OCI-LY1 (cell line): ENCODE measurements around the gene TMEM151B.

Experiments used
- H2AFZ ChIP-seq: fragments of 200-600 bp; sonication (generic), shearing (Covaris generic); 2 replicates; pipeline ENCODE4 v1.6.0; 2014; ENCODE audit warnings: antibody characterized with exemption, mild to moderate bottlenecking, low read length
- H3F3A ChIP-seq: fragments of 200-600 bp; sonication (generic), shearing (Covaris generic); 2 replicates; pipeline ENCODE4 v1.6.0; 2014; ENCODE audit warnings: mild to moderate bottlenecking, antibody characterized with exemption, low read length, moderate library complexity; ENCODE audit not compliant: insufficient read depth
- H3K27ac ChIP-seq: fragments of 200-600 bp; sonication (generic); 2 replicates; pipeline ENCODE4 v1.5.1; 2014; ENCODE audit warnings: low read length, mixed run types, mild to moderate bottlenecking, low read depth; ENCODE audit not compliant: poor library complexity, severe bottlenecking
- H3K27me3 ChIP-seq: fragments of 200-600 bp; sonication (generic); 2 replicates; pipeline ENCODE4 v1.6.0; 2014; ENCODE audit warnings: antibody characterized with exemption, mild to moderate bottlenecking, low read length, moderate library complexity; ENCODE audit not compliant: insufficient read depth
- H3K36me3 ChIP-seq: fragments of 200-600 bp; sonication (generic); 2 replicates; pipeline ENCODE4 v1.6.1; 2014; ENCODE audit warnings: mild to moderate bottlenecking, antibody characterized with exemption, low read length, moderate library complexity, mixed read lengths; ENCODE audit not compliant: insufficient read depth
- H3K4me1 ChIP-seq: fragments of 200-600 bp; sonication (generic); 2 replicates; pipeline ENCODE4 v1.5.1; 2014; ENCODE audit warnings: mild to moderate bottlenecking, low read length, moderate library complexity; ENCODE audit not compliant: insufficient read depth, severe bottlenecking
- H3K4me2 ChIP-seq: fragments of 200-600 bp; sonication (generic), shearing (Covaris generic); 2 replicates; pipeline ENCODE4 v1.6.1; 2014; ENCODE audit warnings: low read length
- H3K4me3 ChIP-seq: fragments of 200-600 bp; sonication (generic); 2 replicates; pipeline ENCODE4 v1.5.1; 2014; ENCODE audit warnings: low read length, low read depth, mild to moderate bottlenecking, mixed read lengths; ENCODE audit not compliant: poor library complexity, severe bottlenecking
- H3K79me2 ChIP-seq: fragments of 200-600 bp; shearing (Covaris generic); 2 replicates; pipeline ENCODE4 v1.6.1; 2016; ENCODE audit warnings: mixed run types, low read length, mixed read lengths; ENCODE audit not compliant: insufficient read depth
- H3K9ac ChIP-seq: fragments of 200-600 bp; sonication (generic), shearing (Covaris generic); 2 replicates; pipeline ENCODE4 v1.6.1; 2014; ENCODE audit warnings: mild to moderate bottlenecking, low read length, mixed read lengths
- H3K9me2 ChIP-seq: fragments of 200-600 bp; sonication (generic), shearing (Covaris generic); 2 replicates; pipeline ENCODE4 v1.6.1; 2014; ENCODE audit warnings: low read depth, mild to moderate bottlenecking, low read length, mixed read lengths
- H3K9me3 ChIP-seq: fragments of 200-600 bp; shearing (Covaris generic); 2 replicates; pipeline ENCODE4 v1.6.1; 2014; ENCODE audit warnings: low read length, mixed read lengths
- H4K20me1 ChIP-seq: fragments of 200-600 bp; sonication (generic), shearing (Covaris generic); 2 replicates; pipeline ENCODE4 v1.6.0; 2016; ENCODE audit warnings: mild to moderate bottlenecking, low read length; ENCODE audit not compliant: insufficient read depth
- EZH2 ChIP-seq: fragments of 200-600 bp; sonication (generic), shearing (Covaris generic); IDR thresholded peaks from 2 replicates; pipeline ENCODE4 v1.8.0; 2017; ENCODE audit warnings: borderline replicate concordance, mixed run types, mild to moderate bottlenecking, antibody characterized with exemption, low read length, moderate library complexity, mixed read lengths
- TF ChIP-seq, protein P1 (sequence below): fragments of 200-600 bp; sonication (generic), shearing (Covaris generic); IDR thresholded peaks from 2 replicates; pipeline ENCODE4 v1.5.1; 2017; ENCODE audit warnings: mild to moderate bottlenecking, antibody characterized with exemption, low read length, moderate library complexity, mixed read lengths

The TMEM151B gene

DNA sequence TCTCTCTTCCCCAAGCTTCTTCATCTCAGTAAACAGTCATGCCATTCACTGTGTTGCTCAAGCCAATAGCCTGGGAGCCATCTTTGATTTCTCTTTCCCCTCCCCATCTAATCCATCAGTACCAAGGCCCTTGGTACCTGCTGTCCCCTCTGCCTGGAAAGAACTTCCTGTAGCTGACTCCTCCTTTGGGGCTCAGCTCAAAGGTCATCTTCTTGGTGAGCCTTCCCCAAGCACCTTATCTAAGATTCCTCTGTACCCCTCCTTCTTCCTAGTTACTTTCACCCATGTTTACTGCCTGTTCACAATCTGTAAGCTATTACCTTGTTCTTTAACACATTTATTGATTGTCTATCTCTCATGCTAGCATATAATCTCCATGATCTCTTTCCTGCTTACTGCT lies 39.4 kb downstream of the TMEM151B start:
- Histone ChIP-seq H3K79me2 (no peaks in the 10 kb centered on the region), H3K4me3 (no peak overlapping the region), H3K27ac (no peak overlapping the region), H3K9ac (no peak overlapping the region), H3K4me2 (no peak overlapping the region), H3K9me3 (no peaks in the 10 kb centered on the region), H4K20me1 (no peaks in the 10 kb centered on the region), H3K36me3 (peaks cover 62% of the 10 kb centered on the region), H3K4me1 (peaks cover 11% of the 10 kb centered on the region), H3F3A (no peaks in the 10 kb centered on the region), H2AFZ (no peak overlapping the region), H3K27me3 (no peaks in the 10 kb centered on the region), H3K9me2 (no peaks in the 10 kb centered on the region)
- TF ChIP-seq EZH2 = no peak
- TF ChIP-seq, protein P1, sequence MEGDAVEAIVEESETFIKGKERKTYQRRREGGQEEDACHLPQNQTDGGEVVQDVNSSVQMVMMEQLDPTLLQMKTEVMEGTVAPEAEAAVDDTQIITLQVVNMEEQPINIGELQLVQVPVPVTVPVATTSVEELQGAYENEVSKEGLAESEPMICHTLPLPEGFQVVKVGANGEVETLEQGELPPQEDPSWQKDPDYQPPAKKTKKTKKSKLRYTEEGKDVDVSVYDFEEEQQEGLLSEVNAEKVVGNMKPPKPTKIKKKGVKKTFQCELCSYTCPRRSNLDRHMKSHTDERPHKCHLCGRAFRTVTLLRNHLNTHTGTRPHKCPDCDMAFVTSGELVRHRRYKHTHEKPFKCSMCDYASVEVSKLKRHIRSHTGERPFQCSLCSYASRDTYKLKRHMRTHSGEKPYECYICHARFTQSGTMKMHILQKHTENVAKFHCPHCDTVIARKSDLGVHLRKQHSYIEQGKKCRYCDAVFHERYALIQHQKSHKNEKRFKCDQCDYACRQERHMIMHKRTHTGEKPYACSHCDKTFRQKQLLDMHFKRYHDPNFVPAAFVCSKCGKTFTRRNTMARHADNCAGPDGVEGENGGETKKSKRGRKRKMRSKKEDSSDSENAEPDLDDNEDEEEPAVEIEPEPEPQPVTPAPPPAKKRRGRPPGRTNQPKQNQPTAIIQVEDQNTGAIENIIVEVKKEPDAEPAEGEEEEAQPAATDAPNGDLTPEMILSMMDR = no peak

DNA sequence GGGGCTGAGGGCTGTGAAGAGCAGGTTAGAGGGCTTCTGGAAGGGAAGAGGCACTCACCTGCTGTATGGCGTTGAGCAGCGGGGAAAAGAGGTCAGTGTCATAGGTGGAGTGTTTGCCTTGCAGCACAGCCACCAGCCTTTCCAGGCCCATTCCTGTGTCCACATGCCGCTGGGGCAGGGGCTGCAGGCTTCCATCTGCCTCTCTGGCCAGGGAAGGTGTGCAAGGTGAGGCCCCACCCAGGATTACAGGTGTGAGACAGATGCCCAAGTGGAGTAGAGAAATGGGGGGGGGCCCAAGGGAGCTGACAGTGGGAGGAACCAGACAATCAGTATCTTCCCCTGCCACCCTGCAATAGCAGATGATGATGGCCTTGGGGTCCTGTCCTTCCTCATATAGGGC lies 40.0 kb downstream of the TMEM151B start:
- H3K27ac ChIP-seq = no peak overlapping the region
- H3K4me3 ChIP-seq = no peak overlapping the region
- no peaks in the 10 kb centered on the region for H4K20me1 ChIP-seq
- no peak overlapping the region for H2AFZ ChIP-seq
- H3K9me2 ChIP-seq = no peaks in the 10 kb centered on the region
- peaks cover 57% of the 10 kb centered on the region for H3K36me3 ChIP-seq
- no peaks in the 10 kb centered on the region for H3K27me3 ChIP-seq
- no peaks in the 10 kb centered on the region for H3K79me2 ChIP-seq
- H3K9ac ChIP-seq = no peak overlapping the region
- no peak overlapping the region for H3K4me2 ChIP-seq
- no peaks in the 10 kb centered on the region for H3F3A ChIP-seq
- peaks cover 11% of the 10 kb centered on the region for H3K4me1 ChIP-seq
- no peaks in the 10 kb centered on the region for H3K9me3 ChIP-seq
- TF ChIP-seq, protein P1 = no peak
- TF ChIP-seq EZH2 = no peak

DNA sequence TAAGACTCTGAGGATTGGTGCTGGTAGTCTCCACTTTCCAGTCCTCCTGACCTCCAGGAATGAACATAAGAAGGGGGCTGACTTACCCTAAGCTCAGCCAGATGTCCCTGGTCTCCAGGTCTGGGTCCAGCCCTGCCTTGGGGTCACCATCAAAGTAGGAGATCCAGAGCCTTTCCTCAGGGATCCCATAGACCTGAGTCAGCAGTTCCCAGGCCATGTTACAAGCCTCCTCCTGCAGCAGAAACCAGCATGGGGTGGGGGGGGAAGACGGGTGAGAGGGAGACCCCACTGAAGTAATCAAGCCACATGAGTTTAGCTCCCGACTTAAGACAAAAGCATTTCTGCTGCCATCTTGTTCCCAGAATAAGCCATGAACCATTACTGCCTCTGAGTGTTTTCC lies 41.1 kb downstream of the TMEM151B start:
- Histone ChIP-seq H3K9me3 (no peaks in the 10 kb centered on the region), H2AFZ (no peak overlapping the region), H3K36me3 (peaks cover 47% of the 10 kb centered on the region; the same call in 1 of the 2 replicates), H3K9ac (no peak overlapping the region), H3F3A (no peaks in the 10 kb centered on the region), H3K4me2 (no peak overlapping the region), H4K20me1 (no peaks in the 10 kb centered on the region), H3K4me3 (no peak overlapping the region), H3K27ac (no peak overlapping the region), H3K9me2 (no peaks in the 10 kb centered on the region), H3K79me2 (no peaks in the 10 kb centered on the region), H3K4me1 (peaks cover 11% of the 10 kb centered on the region), H3K27me3 (no peaks in the 10 kb centered on the region)
- TF ChIP-seq, protein P1 = no peak
- no peak for TF ChIP-seq EZH2
